HS-5 (cell line): ENCODE results near the gene SH3RF2.
"Not testable (repeated sequence)": the region's sequence is repeated elsewhere in the genome, so short reads cannot be mapped to it uniquely, and the experiment has no call there.

Experiments
- DNase-seq: peaks from one replicate; pipeline ENCODE4 v3.0.0-alpha.2; 2012; ENCODE audit warnings: low read depth

The SH3RF2 gene

GRCh38 chr5:145949474-145949873 lies 13.1 kb downstream of the SH3RF2 start:
- no peak for DNase-seq

- DNase-seq, result no peak
Measured at GRCh38 chr5:145951071-145951470, 14.7 kb downstream of the SH3RF2 start.

- no peak for DNase-seq
Measured at GRCh38 chr5:145953202-145953601, 16.8 kb downstream of the SH3RF2 start.

- DNase-seq, result not testable (repeated sequence)
Measured at GRCh38 chr5:145954140-145954539, 17.8 kb downstream of the SH3RF2 start.

- DNase-seq, result no peak
Measured at GRCh38 chr5:145957388-145957787, 21.0 kb downstream of the SH3RF2 start.

- no peak for DNase-seq
Measured at GRCh38 chr5:145958436-145958835, 22.1 kb downstream of the SH3RF2 start.

- no peak for DNase-seq
Measured at GRCh38 chr5:145960166-145960565, 23.8 kb downstream of the SH3RF2 start.

- no peak for DNase-seq
Measured at GRCh38 chr5:145960848-145961600, 24.6 kb downstream of the SH3RF2 start.

GRCh38 chr5:145962001-145962400 lies 25.6 kb downstream of the SH3RF2 start:
- no peak for DNase-seq

- DNase-seq, result not testable (repeated sequence)
Measured at GRCh38 chr5:145964008-145964407, 27.6 kb downstream of the SH3RF2 start.

GRCh38 chr5:145965804-145966203 lies 29.4 kb downstream of the SH3RF2 start:
- no peak for DNase-seq

- no peak for DNase-seq
Measured at GRCh38 chr5:145967296-145967695, 30.9 kb downstream of the SH3RF2 start.

GRCh38 chr5:145968970-145969713 lies 32.8 kb downstream of the SH3RF2 start:
- no peak for DNase-seq

GRCh38 chr5:145969714-145970092 lies 33.3 kb downstream of the SH3RF2 start:
- DNase-seq, result no peak

- DNase-seq, result no peak
Measured at GRCh38 chr5:145971108-145971507, 34.7 kb downstream of the SH3RF2 start.

- no peak for DNase-seq
Measured at GRCh38 chr5:145971701-145972100, 35.3 kb downstream of the SH3RF2 start.

- DNase-seq, result no peak
Measured at GRCh38 chr5:145975001-145975360, 38.6 kb downstream of the SH3RF2 start.

- DNase-seq, result peak; percentile 28
Measured at GRCh38 chr5:145975361-145976066, 39.1 kb downstream of the SH3RF2 start.

- DNase-seq, result no peak
Measured at GRCh38 chr5:145976431-145977155, 40.2 kb downstream of the SH3RF2 start.

GRCh38 chr5:145978171-145978570 lies 41.8 kb downstream of the SH3RF2 start:
- no peak for DNase-seq

- DNase-seq, result no peak
Measured at GRCh38 chr5:145978708-145979107, 42.3 kb downstream of the SH3RF2 start.
